K562 (cell line): ENCODE results near the gene ZNF862. TPM values are rescaled to one million over a fixed set of nuclear protein-coding genes. Genes with fewer than 3 reads are reported as not detected.

Experiments used
- ARNT ChIP-seq, 2 experiments: fragments of 450-650 bp; IDR thresholded peaks; 2 replicates each; pipeline ENCODE4 v1.6.1; 2016; ENCODE audit warnings: mild to moderate bottlenecking in 1 of 2
- CBFA2T2 ChIP-seq: fragments of 450-650 bp; conservative IDR thresholded peaks from 2 replicates; pipeline ENCODE4 v1.6.1; 2017; ENCODE audit warnings: mild to moderate bottlenecking
- CBX3 ChIP-seq, 2 experiments: IDR thresholded peaks; 1 replicate in 1 of 2; 2 replicates in 1 of 2; pipeline ENCODE4 v1.6.1; 2012; ENCODE audit warnings: inconsistent platforms in 2 of 2, low read length in 2 of 2, borderline replicate concordance in 1 of 2, control low read depth in 1 of 2
- DLX4 ChIP-seq: fragments of 250-450 bp; sonication (Bioruptor Pico); IDR thresholded peaks from 2 replicates; pipeline ENCODE4 v1.6.1; 2021; ENCODE audit warnings: mild to moderate bottlenecking
- ETV1 ChIP-seq: fragments of 450-650 bp; conservative IDR thresholded peaks from 2 replicates; pipeline ENCODE4 v1.6.1; 2016; ENCODE audit warnings: missing genetic modification characterization, control low read depth, low read depth, missing compliant biosample characterization
- FIP1L1 ChIP-seq: fragments of 200-400 bp; formaldehyde crosslinking; IDR thresholded peaks from 2 replicates; pipeline ENCODE4 v1.6.1; 2018; ENCODE audit warnings: mild to moderate bottlenecking, low read depth, low read length; ENCODE audit not compliant: poor library complexity, severe bottlenecking
- KHSRP ChIP-seq: fragments of 450-650 bp; IDR thresholded peaks from 2 replicates; pipeline ENCODE4 v1.6.1; 2017
- MAFK ChIP-seq: IDR thresholded peaks from 2 replicates; pipeline ENCODE4 v1.6.1; 2011; ENCODE audit warnings: low read length, improper control_type of control experiment
- NCOA1 ChIP-seq: fragments of 450-650 bp; IDR thresholded peaks from 2 replicates; pipeline ENCODE4 v1.6.1; 2016; ENCODE audit warnings: low read depth
- NFIC ChIP-seq: fragments of 450-650 bp; IDR thresholded peaks from 2 replicates; pipeline ENCODE4 v1.6.1; 2017; ENCODE audit warnings: mild to moderate bottlenecking, inconsistent platforms
- RREB1 ChIP-seq: fragments of 250-450 bp; sonication (Bioruptor Pico); IDR thresholded peaks from 2 replicates; pipeline ENCODE4 v1.4.0; 2020
- SIN3B ChIP-seq: fragments of 450-650 bp; IDR thresholded peaks from 2 replicates; pipeline ENCODE4 v1.6.1; 2017; ENCODE audit warnings: low read depth, mild to moderate bottlenecking, moderate library complexity
- SUPT5H ChIP-seq: fragments of 450-650 bp; IDR thresholded peaks from 2 replicates; pipeline ENCODE4 v1.6.1; 2016
- ZBED1 ChIP-seq: IDR thresholded peaks from 2 replicates; pipeline ENCODE4 v1.6.1; 2014
- ZBTB26 ChIP-seq: fragments of 450-650 bp; formaldehyde crosslinking; IDR thresholded peaks from 2 replicates; pipeline ENCODE4 v1.4.0; 2022; ENCODE audit warnings: missing genetic modification characterization
- ZBTB33 ChIP-seq: sonication (generic); formaldehyde crosslinking; IDR thresholded peaks from 2 replicates; pipeline ENCODE4 v1.8.1; 2023; ENCODE audit warnings: mild to moderate bottlenecking, missing genetic modification reagents
- ZBTB8A ChIP-seq: fragments of 450-650 bp; IDR thresholded peaks from 2 replicates; pipeline ENCODE4 v1.6.1; 2018; ENCODE audit warnings: mild to moderate bottlenecking, moderate library complexity; ENCODE audit not compliant: partially characterized antibody
- ZNF134 ChIP-seq: fragments of 250-450 bp; sonication (Bioruptor Pico); conservative IDR thresholded peaks from 2 replicates; pipeline ENCODE4 v1.4.0; 2020
- ZNF586 ChIP-seq: fragments of 450-650 bp; formaldehyde crosslinking; conservative IDR thresholded peaks from 2 replicates; pipeline ENCODE4 v1.4.0; 2020; ENCODE audit warnings: mild to moderate bottlenecking, moderate library complexity
- polyA plus RNA-seq, 8 experiments: library from polyadenylated mRNA; depleted of rRNA in 4 of 8; stranded (reverse) in 5 of 8; unstranded in 3 of 8; fragments of >200 nt; fragmentation: Nextera tagmentation in 2 of 8; fragmentation: Illumina TruSeq in 1 of 8; extraction: Ambion mirVana in 2 of 8; extraction: Trizol in 1 of 8; gene quantifications; 2 replicates each; pipeline versions ENCODE4 v1.2.1 to v1.2.3, GENCODE V29; 2011 to 2014; ENCODE audit warnings: inconsistent platforms in 1 of 8, missing spikeins in 1 of 8
- total RNA-seq, 7 experiments: library from RNA; depleted of rRNA in 6 of 7; stranded (reverse); fragments of >200 nt in 6 of 7; fragmentation: Illumina TruSeq in 2 of 7; extraction: Trizol in 2 of 7; gene quantifications; 2 replicates each; pipeline versions ENCODE4 v1.2.1 to v1.2.3, GENCODE V29; 2011 to 2021; ENCODE audit warnings: low replicate concordance in 1 of 7
- TF ChIP-seq, protein P1 (sequence below): sonication (generic); IDR thresholded peaks from 2 replicates; pipeline ENCODE4 v1.6.1; 2016

ZNF862 gene
- total and polyA plus RNA-seq, 9 of the 15 experiments (the other 6 are each of a cell fraction or from before 2014, with no cell fraction given): 1.1 to 3.9 (median 2.6) TPM

- TF ChIP-seq, protein P1, sequence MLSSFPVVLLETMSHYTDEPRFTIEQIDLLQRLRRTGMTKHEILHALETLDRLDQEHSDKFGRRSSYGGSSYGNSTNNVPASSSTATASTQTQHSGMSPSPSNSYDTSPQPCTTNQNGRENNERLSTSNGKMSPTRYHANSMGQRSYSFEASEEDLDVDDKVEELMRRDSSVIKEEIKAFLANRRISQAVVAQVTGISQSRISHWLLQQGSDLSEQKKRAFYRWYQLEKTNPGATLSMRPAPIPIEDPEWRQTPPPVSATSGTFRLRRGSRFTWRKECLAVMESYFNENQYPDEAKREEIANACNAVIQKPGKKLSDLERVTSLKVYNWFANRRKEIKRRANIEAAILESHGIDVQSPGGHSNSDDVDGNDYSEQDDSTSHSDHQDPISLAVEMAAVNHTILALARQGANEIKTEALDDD: no peak
- TF ChIP-seq CBFA2T2 (peak; percentile 60), ZBTB8A (no peak), NCOA1 (peak; percentile 15; the same call in 1 of the 2 replicates), ETV1 (peak; percentile 53), KHSRP (no peak), RREB1 (CRISPR knock-in tag) (no peak), CBX3 (IDR thresholded peaks at IDR 0.05; ENCODE audit: borderline replicate concordance in 1 of 2, low read length in 2 of 2) (peak in 1 of 2 experiments; percentile 88; a peak in 2 of 3 replicates), DLX4 (no peak; the same call in 1 of the 2 replicates), ZBTB26 (CRISPR knock-in tag) (0 out of 2 replicates have a peak, but pooled peaks have one; percentile 17), ZNF586 (CRISPR knock-in tag) (no peak), ZBTB33 (CRISPR knock-in tag) (peak; percentile 78), SUPT5H (no peak), ARNT (IDR thresholded peaks at IDR 0.05) (0 out of 4 replicates have a peak, but pooled peaks of 1 of the 2 experiments have one; percentile 44), MAFK (no peak), FIP1L1 (no peak), NFIC (no peak), SIN3B (no peak), ZNF134 (CRISPR knock-in tag) (no peak), ZBED1 (no peak)
Observed at GRCh38 chr7:149872419-149873073, 34.4 kb downstream of the ZNF862 start (continued).
